BE2C (cell line): ENCODE results near the gene CD300LB.

Experiments
- DNase-seq: peaks from one replicate; pipeline ENCODE4 v3.0.0-alpha.2; 2020
- H3K27me3 ChIP-seq: fragments of 250-450 bp; sonication (Bioruptor Pico); 2 replicates; pipeline ENCODE4 v1.5.1; 2020; ENCODE audit warnings: mild to moderate bottlenecking
- H3K36me3 ChIP-seq: fragments of 250-450 bp; sonication (Bioruptor Pico); 2 replicates; pipeline ENCODE4 v1.5.1; 2020; ENCODE audit warnings: mild to moderate bottlenecking
- H3K4me1 ChIP-seq: fragments of 250-450 bp; sonication (Bioruptor Pico); 2 replicates; pipeline ENCODE4 v1.5.1; 2020
- H3K4me3 ChIP-seq: 2 replicates; pipeline ENCODE4 v1.5.1; 2011; ENCODE audit warnings: low read depth, low read length
- H3K9me3 ChIP-seq: fragments of 250-450 bp; sonication (Bioruptor Pico); 2 replicates; pipeline ENCODE4 v1.5.1; 2020
- CTCF ChIP-seq: IDR thresholded peaks from 2 replicates; pipeline ENCODE4 v1.5.1; 2012; ENCODE audit warnings: mild to moderate bottlenecking, low read depth, low read length

Gene CD300LB

GRCh38 chr17:74530831-74531150 is 484 bp downstream of the CD300LB start:
- Histone ChIP-seq H3K4me1 (no peaks in the 10 kb centered on the region), H3K9me3 (no peaks in the 10 kb centered on the region; the same call in 1 of the 2 replicates), H3K36me3 (no peaks in the 10 kb centered on the region), H3K27me3 (peaks cover 18% of the 10 kb centered on the region), H3K4me3 (no peak overlapping the region)
- no peak for TF ChIP-seq CTCF
- no peak for DNase-seq

GRCh38 chr17:74529243-74529642 is 2.0 kb downstream of the CD300LB start:
- no peak for DNase-seq

GRCh38 chr17:74528491-74529199 is 2.6 kb downstream of the CD300LB start:
- no peak for TF ChIP-seq CTCF
- peaks cover 26% of the 10 kb centered on the region for H3K27me3 ChIP-seq
- no peak for DNase-seq
- H3K4me3 ChIP-seq = no peak overlapping the region
- no peaks in the 10 kb centered on the region for H3K9me3 ChIP-seq
- H3K36me3 ChIP-seq = no peaks in the 10 kb centered on the region
- H3K4me1 ChIP-seq = no peaks in the 10 kb centered on the region

More at GRCh38 chr17:74529243-74529642, 2.0 kb downstream of the CD300LB start:
- no peak overlapping the region for H3K4me3 ChIP-seq
- no peaks in the 10 kb centered on the region; the same call in 1 of the 2 replicates for H3K9me3 ChIP-seq
- H3K4me1 ChIP-seq = no peaks in the 10 kb centered on the region
- TF ChIP-seq CTCF = no peak
- no peaks in the 10 kb centered on the region for H3K36me3 ChIP-seq
- peaks cover 22% of the 10 kb centered on the region for H3K27me3 ChIP-seq

GRCh38 chr17:74527756-74528155 is 3.5 kb downstream of the CD300LB start:
- Histone ChIP-seq H3K9me3 (no peaks in the 10 kb centered on the region), H3K4me3 (no peak overlapping the region), H3K4me1 (no peaks in the 10 kb centered on the region), H3K36me3 (no peaks in the 10 kb centered on the region), H3K27me3 (peaks cover 35% of the 10 kb centered on the region)
- no peak for TF ChIP-seq CTCF
- DNase-seq = no peak

- Histone ChIP-seq H3K4me1 (no peaks in the 10 kb centered on the region), H3K9me3 (no peaks in the 10 kb centered on the region), H3K27me3 (peaks cover 41% of the 10 kb centered on the region), H3K4me3 (no peak overlapping the region), H3K36me3 (no peaks in the 10 kb centered on the region)
- no peak for TF ChIP-seq CTCF
- DNase-seq = no peak
These were observed 4.2 kb downstream of the CD300LB start for GRCh38 chr17:74527081-74527480.

GRCh38 chr17:74526681-74527080 is 4.6 kb downstream of the CD300LB start:
- Histone ChIP-seq H3K9me3 (no peaks in the 10 kb centered on the region), H3K4me3 (no peak overlapping the region), H3K27me3 (peaks cover 44% of the 10 kb centered on the region), H3K36me3 (no peaks in the 10 kb centered on the region), H3K4me1 (no peaks in the 10 kb centered on the region)
- no peak for TF ChIP-seq CTCF
- DNase-seq = no peak
